ENCODE data around the gene IL17RE. TPM values are rescaled to one million over a fixed set of nuclear protein-coding genes. Genes with fewer than 3 reads are reported as not detected.

IL17RE gene
- total RNA-seq, 4 donors from 2014 or later: 71.1 to 117 (median 81.1) TPM

DNA sequence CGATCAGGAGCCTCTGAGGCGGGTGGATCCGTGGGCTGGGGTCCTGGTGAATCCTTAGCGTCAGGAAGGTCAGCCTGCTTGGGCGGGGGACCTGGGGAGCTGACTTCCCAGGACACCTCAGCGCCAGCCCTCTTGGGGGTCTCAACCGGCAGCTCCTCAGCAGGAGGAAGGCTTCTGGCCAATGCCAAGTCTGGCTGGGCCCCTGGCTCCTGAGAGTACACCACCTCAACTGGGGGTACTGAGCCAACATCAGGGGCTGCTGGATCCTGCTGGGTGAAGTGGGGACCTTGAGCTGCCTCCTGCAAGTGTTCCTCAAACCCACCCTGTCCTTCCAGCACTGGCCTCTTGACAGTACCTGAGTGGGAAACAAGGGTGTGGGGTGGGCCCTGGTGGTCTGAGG lies 46.5 kb downstream of the IL17RE start:
- intact Hi-C loops (cut with DNase I; ENCODE audit: low total_unique reads): no loop called here
- DNase-seq (ENCODE audit: low spot score in 2 of 2): no peak
- no peak for TF ChIP-seq POLR2A (IDR thresholded peaks at IDR 0.05)
- TF ChIP-seq, protein P1, sequence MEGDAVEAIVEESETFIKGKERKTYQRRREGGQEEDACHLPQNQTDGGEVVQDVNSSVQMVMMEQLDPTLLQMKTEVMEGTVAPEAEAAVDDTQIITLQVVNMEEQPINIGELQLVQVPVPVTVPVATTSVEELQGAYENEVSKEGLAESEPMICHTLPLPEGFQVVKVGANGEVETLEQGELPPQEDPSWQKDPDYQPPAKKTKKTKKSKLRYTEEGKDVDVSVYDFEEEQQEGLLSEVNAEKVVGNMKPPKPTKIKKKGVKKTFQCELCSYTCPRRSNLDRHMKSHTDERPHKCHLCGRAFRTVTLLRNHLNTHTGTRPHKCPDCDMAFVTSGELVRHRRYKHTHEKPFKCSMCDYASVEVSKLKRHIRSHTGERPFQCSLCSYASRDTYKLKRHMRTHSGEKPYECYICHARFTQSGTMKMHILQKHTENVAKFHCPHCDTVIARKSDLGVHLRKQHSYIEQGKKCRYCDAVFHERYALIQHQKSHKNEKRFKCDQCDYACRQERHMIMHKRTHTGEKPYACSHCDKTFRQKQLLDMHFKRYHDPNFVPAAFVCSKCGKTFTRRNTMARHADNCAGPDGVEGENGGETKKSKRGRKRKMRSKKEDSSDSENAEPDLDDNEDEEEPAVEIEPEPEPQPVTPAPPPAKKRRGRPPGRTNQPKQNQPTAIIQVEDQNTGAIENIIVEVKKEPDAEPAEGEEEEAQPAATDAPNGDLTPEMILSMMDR (IDR thresholded peaks at IDR 0.05): no peak
- 94 to 95% methylated on average over 5 of the region's 7 CpGs for WGBS, 2 donors
- H3K4me3 ChIP-seq (ENCODE audit: low read depth, poor library complexity, severe bottlenecking): no peak overlapping the region

GRCh38 chr3:9949626-9950025 lies 47.0 kb downstream of the IL17RE start:
- 64 to 80% methylated on average over 7 to 9 of the region's 9 CpGs for WGBS, 2 donors
- intact Hi-C loops (cut with DNase I; ENCODE audit: low total_unique reads): no loop called here
- TF ChIP-seq, protein P1 (IDR thresholded peaks at IDR 0.05): no peak
- TF ChIP-seq POLR2A (IDR thresholded peaks at IDR 0.05): no peak
- DNase-seq (ENCODE audit: low spot score in 2 of 2): no peak
- no peak overlapping the region for H3K4me3 ChIP-seq (ENCODE audit: low read depth, poor library complexity, severe bottlenecking)

GRCh38 chr3:9951126-9951525 lies 48.5 kb downstream of the IL17RE start:
- DNase-seq (ENCODE audit: low spot score in 2 of 2): no peak
- intact Hi-C loops (cut with DNase I; ENCODE audit: low total_unique reads): no loop called here
- no peak overlapping the region for H3K4me3 ChIP-seq (ENCODE audit: low read depth, poor library complexity, severe bottlenecking)
- TF ChIP-seq POLR2A (IDR thresholded peaks at IDR 0.05): no peak
- TF ChIP-seq, protein P1 (IDR thresholded peaks at IDR 0.05): no peak
- 34 to 48% methylated on average over 7 of the region's 7 CpGs for WGBS, 2 donors

DNA sequence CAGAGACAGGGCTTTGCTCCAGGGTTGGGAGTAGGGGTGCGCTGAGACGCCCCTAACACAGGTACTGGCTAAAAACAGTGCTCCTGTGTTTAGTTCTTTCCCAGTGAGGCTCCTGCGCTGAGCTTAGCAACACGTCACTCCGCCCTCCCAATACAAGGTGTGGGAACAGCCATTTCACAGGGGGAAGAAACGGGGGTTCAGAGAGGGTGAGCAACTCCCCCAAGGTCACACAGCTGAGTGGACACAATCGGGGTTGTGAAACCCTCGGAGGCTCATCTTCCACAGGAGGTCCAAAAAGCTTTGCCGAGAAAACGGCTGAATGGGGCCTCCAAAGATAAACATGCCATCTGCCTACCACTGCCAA lies 48.9 kb downstream of the IL17RE start:
- no peak for DNase-seq (ENCODE audit: low spot score in 2 of 2)
- H3K4me3 ChIP-seq (ENCODE audit: low read depth, poor library complexity, severe bottlenecking): no peak overlapping the region
- TF ChIP-seq POLR2A (IDR thresholded peaks at IDR 0.05): no peak
- TF ChIP-seq, protein P1 (IDR thresholded peaks at IDR 0.05): no peak
- intact Hi-C loops (cut with DNase I; ENCODE audit: low total_unique reads): no loop called here
- WGBS, 2 donors: 39 to 41% methylated on average over 10 of the region's 10 CpGs

DNA sequence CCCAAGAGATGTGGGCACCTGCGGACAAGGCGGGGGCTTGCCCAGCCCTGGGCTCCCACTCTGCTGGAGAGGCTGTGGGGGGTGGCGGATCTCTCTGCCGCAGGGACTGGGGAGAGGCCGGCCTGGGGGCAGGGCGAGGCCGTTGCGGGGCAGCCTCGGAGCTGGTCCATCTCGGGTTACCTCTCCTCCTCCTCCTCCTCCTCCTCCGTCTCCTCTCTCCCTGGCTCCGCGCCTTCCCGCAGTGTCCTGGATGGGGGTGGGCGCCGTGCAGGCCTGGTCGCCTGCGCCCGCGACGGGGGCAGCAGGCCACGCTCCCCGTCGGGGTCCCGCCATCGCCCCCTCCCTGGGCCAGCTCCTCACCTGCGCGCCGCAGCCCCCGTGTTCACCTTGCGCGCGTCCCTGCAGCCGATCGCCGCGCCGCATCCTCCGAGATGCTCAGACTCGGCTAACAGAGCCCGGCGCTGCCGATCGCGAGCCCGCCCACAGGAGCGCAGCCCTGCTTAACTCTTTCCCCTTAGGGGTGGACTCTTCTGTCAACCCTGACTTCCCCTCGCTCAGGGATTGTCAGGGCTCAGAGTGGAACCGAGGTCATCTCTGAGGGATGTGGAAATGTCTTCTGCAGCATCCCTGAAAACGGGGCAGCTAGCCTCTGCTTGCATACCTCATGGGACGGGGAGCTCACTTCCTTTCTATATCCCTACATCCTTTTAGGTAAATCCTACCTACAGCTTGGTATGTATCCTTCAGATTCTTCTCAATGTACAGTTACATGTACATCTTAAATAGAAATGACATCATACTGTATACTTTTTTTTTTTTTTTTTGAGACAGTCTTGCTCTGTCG lies 49.5 kb downstream of the IL17RE start, which contains the start of gene PRRT3:
Gene PRRT3, minus strand, starts transcription at position 447 of the 844 bp plus-strand sequence. CDS start 2,293 bp downstream, outside the sequence.
- H3K4me3 ChIP-seq (ENCODE audit: low read depth, poor library complexity, severe bottlenecking): no peak within 1 kb of the TSS
- intact Hi-C loops (cut with DNase I; ENCODE audit: low total_unique reads): no loop called here
- 5 to 9% methylated on average over 26 to 40 of the region's 52 CpGs for WGBS, 2 donors
- no peak for TF ChIP-seq POLR2A (IDR thresholded peaks at IDR 0.05)
- TF ChIP-seq, protein P1 (IDR thresholded peaks at IDR 0.05): no peak
- no peak for DNase-seq (ENCODE audit: low spot score in 2 of 2)

Measured in lower leg skin (tissue), 4 donors.